ENCODE data around the gene ACSL4.

DNA sequence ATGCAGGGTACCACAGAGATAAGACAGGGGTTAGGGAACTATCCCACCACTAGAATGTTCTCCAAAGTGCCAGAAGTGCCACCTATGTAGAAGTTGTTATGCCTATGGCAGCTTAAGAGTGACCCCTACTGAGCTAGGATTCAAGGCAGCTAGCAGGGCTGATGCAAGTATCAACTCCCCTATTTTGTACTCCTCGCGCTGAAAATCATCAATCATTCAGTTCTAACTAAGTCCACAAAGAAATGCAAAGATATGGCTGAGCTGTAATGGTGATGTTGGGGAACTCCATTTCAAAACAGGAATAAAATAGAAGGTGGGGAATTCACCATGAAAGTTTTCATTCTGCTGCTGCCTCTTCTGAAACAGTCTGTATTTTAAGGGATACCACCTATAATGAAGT, 13.8 kb downstream of the ACSL4 start:
- TF ChIP-seq, protein P1, sequence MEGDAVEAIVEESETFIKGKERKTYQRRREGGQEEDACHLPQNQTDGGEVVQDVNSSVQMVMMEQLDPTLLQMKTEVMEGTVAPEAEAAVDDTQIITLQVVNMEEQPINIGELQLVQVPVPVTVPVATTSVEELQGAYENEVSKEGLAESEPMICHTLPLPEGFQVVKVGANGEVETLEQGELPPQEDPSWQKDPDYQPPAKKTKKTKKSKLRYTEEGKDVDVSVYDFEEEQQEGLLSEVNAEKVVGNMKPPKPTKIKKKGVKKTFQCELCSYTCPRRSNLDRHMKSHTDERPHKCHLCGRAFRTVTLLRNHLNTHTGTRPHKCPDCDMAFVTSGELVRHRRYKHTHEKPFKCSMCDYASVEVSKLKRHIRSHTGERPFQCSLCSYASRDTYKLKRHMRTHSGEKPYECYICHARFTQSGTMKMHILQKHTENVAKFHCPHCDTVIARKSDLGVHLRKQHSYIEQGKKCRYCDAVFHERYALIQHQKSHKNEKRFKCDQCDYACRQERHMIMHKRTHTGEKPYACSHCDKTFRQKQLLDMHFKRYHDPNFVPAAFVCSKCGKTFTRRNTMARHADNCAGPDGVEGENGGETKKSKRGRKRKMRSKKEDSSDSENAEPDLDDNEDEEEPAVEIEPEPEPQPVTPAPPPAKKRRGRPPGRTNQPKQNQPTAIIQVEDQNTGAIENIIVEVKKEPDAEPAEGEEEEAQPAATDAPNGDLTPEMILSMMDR (IDR thresholded peaks at IDR 0.05; ENCODE audit: low read depth, low read length, poor library complexity, severe bottlenecking) = no peak
- no peak for TF ChIP-seq EZH2phosphoT487 (IDR thresholded peaks at IDR 0.05; ENCODE audit: borderline replicate concordance, low read length)

Data from DOHH2 (cell line).